PC-9 (cell line): Measurements from ENCODE around the gene CMTM4. TPM values are rescaled to one million over a fixed set of nuclear protein-coding genes. Genes with fewer than 3 reads are reported as not detected.

ENCODE experiments used
- BruUV-seq: library from RNA; stranded (reverse); fragments of 400-500 nt; replicated peaks from 2 replicates; lab custom pipeline; 2021; lab: Mats Ljungman, UMichigan
- CTCF ChIA-PET: fragments of 300-600 bp; sonication (Branson Sonifier 250); formaldehyde crosslinking; loops from one replicate; lab custom pipeline; 2022; ENCODE audit warnings: antibody characterized with exemption; lab: Charles Lee
- POLR2A ChIA-PET: fragments of 300-600 bp; sonication (Branson Sonifier 250); formaldehyde crosslinking; loops from one replicate; lab custom pipeline; 2022; ENCODE audit warnings: antibody characterized with exemption; ENCODE audit not compliant: unreplicated experiment; lab: Charles Lee
- DNase-seq, 2 experiments: peaks; one replicate each; pipeline versions ENCODE4 v3.0.0 to v3.0.0-alpha.2; 2015 to 2022; ENCODE audit warnings: mixed read lengths in 1 of 2
- H2AFZ ChIP-seq: fragments of 200-600 bp; sonication (generic); 2 replicates; pipeline ENCODE4 v1.8.1; 2017; ENCODE audit warnings: antibody characterized with exemption
- H3F3A ChIP-seq: fragments of 200-600 bp; sonication (generic); 2 replicates; pipeline ENCODE4 v1.8.1; 2017; ENCODE audit warnings: antibody characterized with exemption, mild to moderate bottlenecking, low read depth; ENCODE audit not compliant: insufficient read depth
- H3K27ac ChIP-seq: fragments of 200-600 bp; sonication (generic); 2 replicates; pipeline ENCODE4 v1.6.1; 2016; ENCODE audit warnings: mixed run types
- H3K27me3 ChIP-seq: fragments of 200-600 bp; sonication (generic); 2 replicates; pipeline ENCODE4 v1.6.1; 2016; ENCODE audit warnings: low read depth, mixed run types; ENCODE audit not compliant: insufficient read depth
- H3K36me3 ChIP-seq: fragments of 200-600 bp; sonication (generic); 2 replicates; pipeline ENCODE4 v1.6.1; 2016; ENCODE audit warnings: low read depth, mixed run types
- H3K4me1 ChIP-seq: fragments of 200-600 bp; sonication (generic); replicated peaks from 2 replicates; pipeline ENCODE4 v1.6.1; 2016; ENCODE audit warnings: mixed run types; ENCODE audit not compliant: insufficient read depth
- H3K4me2 ChIP-seq: fragments of 200-600 bp; sonication (generic); 2 replicates; pipeline ENCODE4 v1.6.1; 2017; ENCODE audit warnings: mixed run types
- H3K4me3 ChIP-seq: fragments of 200-600 bp; sonication (generic); 2 replicates; pipeline ENCODE4 v1.6.1; 2016; ENCODE audit warnings: mixed run types
- H3K79me2 ChIP-seq: fragments of 200-600 bp; sonication (generic); 2 replicates; pipeline ENCODE4 v1.6.1; 2017; ENCODE audit warnings: low read depth, mixed run types
- H3K9me2 ChIP-seq: fragments of 200-600 bp; sonication (generic); 2 replicates; pipeline ENCODE4 v1.8.1; 2017; ENCODE audit warnings: mild to moderate bottlenecking; ENCODE audit not compliant: insufficient read depth
- H3K9me3 ChIP-seq: fragments of 200-600 bp; sonication (generic); 2 replicates; pipeline ENCODE4 v1.8.1; 2016; ENCODE audit warnings: low read depth; ENCODE audit not compliant: insufficient read depth
- H4K20me1 ChIP-seq: fragments of 200-600 bp; sonication (generic); 2 replicates; pipeline ENCODE4 v1.8.1; 2017; ENCODE audit not compliant: insufficient read depth
- CTCF ChIP-seq: fragments of 200-600 bp; sonication (generic); conservative IDR thresholded peaks from 2 replicates; pipeline ENCODE4 v1.6.1; 2017; ENCODE audit warnings: mixed run types, antibody characterized with exemption, mild to moderate bottlenecking, moderate library complexity
- EZH2 ChIP-seq: fragments of 200-600 bp; sonication (generic); IDR thresholded peaks from 2 replicates; pipeline ENCODE4 v1.8.0; 2017; ENCODE audit warnings: antibody characterized with exemption, low read depth
- intact Hi-C: fragments of 100-400 bp; cut with micrococcal nuclease; formaldehyde crosslinking; loops from one replicate; pipeline ENCODE4 v1.10.0; 2022; ENCODE audit not compliant: unreplicated experiment
- total RNA-seq: library from RNA; stranded (reverse); gene quantifications from 2 replicates; pipeline ENCODE4 v1.2.3, GENCODE V29; 2021

Gene CMTM4
- total RNA-seq, 1 experiment from 2014 or later = 81.3 TPM

- H3K36me3 ChIP-seq = 0 out of 2 replicates have a peak, but pooled peaks cover 8% of the 10 kb centered on the region
- no peak overlapping the region for H3K4me3 ChIP-seq
- H3K79me2 ChIP-seq = no peaks in the 10 kb centered on the region
- H3K4me2 ChIP-seq = no peak overlapping the region
- peaks cover 34% of the 10 kb centered on the region for H3F3A ChIP-seq
- ChIA-PET CTCF (interaction anchor here (0.5 to 2.3 kb wide), 3 partner anchors 9 to 207 kb away, joined by 3 to 15 read pairs (median 4); no protein-coding TSS in a partner anchor), POLR2A (interaction anchor here (0.7 kb wide), 1 partner anchor 46 kb away, joined by 5 read pairs; no protein-coding TSS in a partner anchor)
- BruUV-seq = no TSS peak
- H3K9me2 ChIP-seq = no peaks in the 10 kb centered on the region
- H3K27ac ChIP-seq = no peak overlapping the region
- H4K20me1 ChIP-seq = no peaks in the 10 kb centered on the region
- intact Hi-C loops = no loop called here
- peaks cover 31% of the 10 kb centered on the region for H3K4me1 ChIP-seq
- no peak for TF ChIP-seq EZH2
- TF ChIP-seq CTCF = no peak
- no peak overlapping the region for H2AFZ ChIP-seq
- no peak for DNase-seq
- no peaks in the 10 kb centered on the region for H3K27me3 ChIP-seq
- no peaks in the 10 kb centered on the region for H3K9me3 ChIP-seq
These were observed 79.5 kb downstream of the CMTM4 start for GRCh38 chr16:66617010-66617434.

- DNase-seq = no peak
- H3K9me2 ChIP-seq = no peaks in the 10 kb centered on the region
- H3K9me3 ChIP-seq = no peaks in the 10 kb centered on the region
- peaks cover 31% of the 10 kb centered on the region for H3K4me1 ChIP-seq
- no peak overlapping the region for H3K4me2 ChIP-seq
- ChIA-PET POLR2A (no interaction called here), CTCF (interaction anchor here (0.5 kb wide), 1 partner anchor 207 kb away, joined by 3 read pairs; no protein-coding TSS in a partner anchor)
- peaks cover 34% of the 10 kb centered on the region for H3F3A ChIP-seq
- no peaks in the 10 kb centered on the region for H3K79me2 ChIP-seq
- H3K4me3 ChIP-seq = no peak overlapping the region
- H3K36me3 ChIP-seq = 0 out of 2 replicates have a peak, but pooled peaks cover 8% of the 10 kb centered on the region
- no peaks in the 10 kb centered on the region for H3K27me3 ChIP-seq
- H2AFZ ChIP-seq = no peak overlapping the region
- intact Hi-C loops = no loop called here
- TF ChIP-seq EZH2 (no peak), CTCF (no peak)
- no TSS peak for BruUV-seq
- no peaks in the 10 kb centered on the region for H4K20me1 ChIP-seq
- H3K27ac ChIP-seq = no peak overlapping the region
These were observed 80.0 kb downstream of the CMTM4 start for GRCh38 chr16:66616592-66616991.

GRCh38 chr16:66616169-66616568 lies 80.4 kb downstream of the CMTM4 start:
- Histone ChIP-seq H3K27ac (no peak overlapping the region), H3K9me3 (no peaks in the 10 kb centered on the region), H2AFZ (no peak overlapping the region), H3K4me3 (no peak overlapping the region), H3K27me3 (no peaks in the 10 kb centered on the region), H3K9me2 (no peaks in the 10 kb centered on the region), H4K20me1 (no peaks in the 10 kb centered on the region), H3K4me1 (peaks cover 31% of the 10 kb centered on the region), H3F3A (peaks cover 34% of the 10 kb centered on the region), H3K79me2 (no peaks in the 10 kb centered on the region), H3K36me3 (0 out of 2 replicates have a peak, but pooled peaks cover 8% of the 10 kb centered on the region), H3K4me2 (no peak overlapping the region)
- TF ChIP-seq CTCF (no peak), EZH2 (no peak)
- intact Hi-C loops = no loop called here
- ChIA-PET POLR2A (no interaction called here), CTCF (no interaction called here)
- no TSS peak for BruUV-seq
- no peak for DNase-seq
